Cardiac muscle cell (in vitro differentiated cells and primary cell): Measurements from ENCODE around the gene FAHD2A. TPM values are rescaled to one million over a fixed set of nuclear protein-coding genes. Genes with fewer than 3 reads are reported as not detected.

Source experiments
- DNase-seq, 2 donors: peaks; one replicate each; pipeline versions ENCODE4 v3.0.0 to v3.0.0-alpha.2; 2010 to 2017; ENCODE audit warnings: low read depth in 1 of 2, low spot score in 1 of 2
- H3K27ac ChIP-seq: fragments of 200-600 bp; sonication (generic); 2 replicates; pipeline ENCODE4 v1.5.1; 2016
- H3K27me3 ChIP-seq: fragments of 200-600 bp; sonication (generic); 2 replicates; pipeline ENCODE4 v1.6.0; 2016; ENCODE audit warnings: control low read depth
- H3K36me3 ChIP-seq: fragments of 200-600 bp; sonication (generic); 2 replicates; pipeline ENCODE4 v1.5.1; 2016; ENCODE audit warnings: control low read depth
- H3K4me1 ChIP-seq: fragments of 200-600 bp; sonication (generic); 2 replicates; pipeline ENCODE4 v1.8.1; 2017; ENCODE audit warnings: low read depth, mild to moderate bottlenecking, mixed run types
- H3K4me3 ChIP-seq: fragments of 200-600 bp; sonication (generic); 2 replicates; pipeline ENCODE4 v1.5.1; 2016; ENCODE audit warnings: mild to moderate bottlenecking
- H3K9me3 ChIP-seq: fragments of 200-600 bp; sonication (generic); 2 replicates; pipeline ENCODE4 v1.5.1; 2017; ENCODE audit warnings: low read depth, mild to moderate bottlenecking, control low read depth
- polyA plus RNA-seq: library from polyadenylated mRNA; unstranded; fragments of >200 nt; fragmentation: Nextera tagmentation; extraction: Ambion mirVana; gene quantifications from 2 replicates; pipeline ENCODE4 v1.2.1, GENCODE V29; 2016
- total RNA-seq: library from RNA; depleted of rRNA; stranded (reverse); fragments of >200 nt; gene quantifications from 2 replicates; pipeline ENCODE4 v1.2.3, GENCODE V29; 2016
- TF ChIP-seq, protein P1 (sequence below): IDR thresholded peaks from 2 replicates; pipeline ENCODE4 v1.5.1; 2012; ENCODE audit warnings: low read depth, mild to moderate bottlenecking, low read length

The FAHD2A gene
- total and polyA plus RNA-seq, 2 experiments from 2014 or later: 64.9 to 66.1 TPM

DNA sequence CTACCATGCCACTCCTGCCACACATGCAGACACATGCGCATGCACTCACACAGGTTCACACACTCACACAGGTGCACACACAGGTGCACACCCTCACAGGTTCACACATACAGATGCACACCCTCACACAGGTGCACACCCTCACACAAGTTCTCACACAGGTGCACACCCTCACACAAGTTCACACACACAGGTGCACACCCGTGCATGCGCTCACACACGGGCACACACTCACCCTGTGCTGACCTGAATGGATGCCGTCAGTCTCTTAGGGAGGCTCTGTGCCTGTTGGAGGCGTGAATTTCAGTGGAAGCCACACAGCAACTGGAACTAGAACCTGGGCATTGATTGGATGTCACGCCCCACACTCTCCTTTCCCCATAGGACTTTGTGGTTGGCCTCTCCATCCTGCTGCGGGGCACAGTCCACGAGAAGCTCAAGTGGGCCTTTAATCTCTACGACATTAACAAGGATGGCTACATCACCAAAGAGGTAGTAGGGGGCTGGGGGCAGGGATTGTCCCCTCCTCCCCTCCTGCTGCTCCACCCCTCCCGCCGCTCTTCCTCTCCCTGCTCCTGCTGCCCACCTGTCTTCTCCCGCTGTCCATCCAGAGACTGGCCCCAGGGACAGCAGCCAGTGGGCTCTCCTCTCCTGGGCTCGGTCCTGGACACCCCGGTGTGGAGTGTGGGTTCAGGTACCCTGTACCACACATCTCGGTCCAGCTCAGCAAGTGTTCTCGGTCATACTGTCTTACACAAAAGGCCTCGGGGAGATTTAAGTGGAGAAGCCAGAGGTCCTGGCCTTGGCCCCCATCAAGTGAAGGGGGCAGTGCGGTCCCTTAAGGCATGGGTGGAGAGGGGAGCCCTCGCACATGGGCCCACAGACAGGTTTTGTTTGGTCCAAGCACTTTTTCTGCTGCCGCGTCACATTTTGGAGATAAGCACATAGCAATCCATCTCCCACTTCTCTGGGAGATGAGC, 21.0 kb upstream of the FAHD2A start:
- no peaks in the 10 kb centered on the region for H3K4me1 ChIP-seq
- H3K9me3 ChIP-seq: no peaks in the 10 kb centered on the region
- H3K36me3 ChIP-seq: no peaks in the 10 kb centered on the region
- no peak for DNase-seq
- H3K27ac ChIP-seq: no peak overlapping the region
- TF ChIP-seq, protein P1, sequence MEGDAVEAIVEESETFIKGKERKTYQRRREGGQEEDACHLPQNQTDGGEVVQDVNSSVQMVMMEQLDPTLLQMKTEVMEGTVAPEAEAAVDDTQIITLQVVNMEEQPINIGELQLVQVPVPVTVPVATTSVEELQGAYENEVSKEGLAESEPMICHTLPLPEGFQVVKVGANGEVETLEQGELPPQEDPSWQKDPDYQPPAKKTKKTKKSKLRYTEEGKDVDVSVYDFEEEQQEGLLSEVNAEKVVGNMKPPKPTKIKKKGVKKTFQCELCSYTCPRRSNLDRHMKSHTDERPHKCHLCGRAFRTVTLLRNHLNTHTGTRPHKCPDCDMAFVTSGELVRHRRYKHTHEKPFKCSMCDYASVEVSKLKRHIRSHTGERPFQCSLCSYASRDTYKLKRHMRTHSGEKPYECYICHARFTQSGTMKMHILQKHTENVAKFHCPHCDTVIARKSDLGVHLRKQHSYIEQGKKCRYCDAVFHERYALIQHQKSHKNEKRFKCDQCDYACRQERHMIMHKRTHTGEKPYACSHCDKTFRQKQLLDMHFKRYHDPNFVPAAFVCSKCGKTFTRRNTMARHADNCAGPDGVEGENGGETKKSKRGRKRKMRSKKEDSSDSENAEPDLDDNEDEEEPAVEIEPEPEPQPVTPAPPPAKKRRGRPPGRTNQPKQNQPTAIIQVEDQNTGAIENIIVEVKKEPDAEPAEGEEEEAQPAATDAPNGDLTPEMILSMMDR: no peak
- H3K4me3 ChIP-seq: no peak overlapping the region
- no peaks in the 10 kb centered on the region for H3K27me3 ChIP-seq

DNA sequence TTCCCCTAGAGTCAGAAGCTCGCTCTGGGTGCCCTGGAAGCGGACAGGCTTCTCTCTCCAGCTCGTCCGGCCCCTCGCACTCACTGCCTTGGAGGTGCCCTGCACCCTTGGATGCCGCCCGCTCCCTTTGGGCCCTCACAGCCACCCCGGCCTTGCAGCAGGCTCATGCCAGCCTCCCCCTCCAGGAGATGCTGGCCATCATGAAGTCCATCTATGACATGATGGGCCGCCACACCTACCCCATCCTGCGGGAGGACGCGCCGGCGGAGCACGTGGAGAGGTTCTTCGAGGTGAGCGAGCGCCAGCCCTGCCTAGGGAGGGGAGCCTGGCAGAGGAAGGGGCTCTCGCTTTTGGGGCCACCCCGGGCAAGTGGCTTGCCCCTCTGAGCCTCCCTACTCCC, 20.3 kb upstream of the FAHD2A start:
- no peak overlapping the region for H3K4me3 ChIP-seq
- H3K4me1 ChIP-seq: no peaks in the 10 kb centered on the region
- no peaks in the 10 kb centered on the region for H3K36me3 ChIP-seq
- DNase-seq: no peak
- TF ChIP-seq, protein P1: no peak
- no peaks in the 10 kb centered on the region for H3K27me3 ChIP-seq
- H3K27ac ChIP-seq: no peak overlapping the region
- no peaks in the 10 kb centered on the region for H3K9me3 ChIP-seq

- Histone ChIP-seq H3K9me3 (no peaks in the 10 kb centered on the region), H3K4me3 (no peak overlapping the region), H3K36me3 (no peaks in the 10 kb centered on the region), H3K27ac (no peak overlapping the region), H3K4me1 (no peaks in the 10 kb centered on the region), H3K27me3 (no peaks in the 10 kb centered on the region)
- TF ChIP-seq, protein P1: no peak
- DNase-seq: no peak
These were observed 19.5 kb upstream of the FAHD2A start for GRCh38 chr2:95382686-95383634.

DNA sequence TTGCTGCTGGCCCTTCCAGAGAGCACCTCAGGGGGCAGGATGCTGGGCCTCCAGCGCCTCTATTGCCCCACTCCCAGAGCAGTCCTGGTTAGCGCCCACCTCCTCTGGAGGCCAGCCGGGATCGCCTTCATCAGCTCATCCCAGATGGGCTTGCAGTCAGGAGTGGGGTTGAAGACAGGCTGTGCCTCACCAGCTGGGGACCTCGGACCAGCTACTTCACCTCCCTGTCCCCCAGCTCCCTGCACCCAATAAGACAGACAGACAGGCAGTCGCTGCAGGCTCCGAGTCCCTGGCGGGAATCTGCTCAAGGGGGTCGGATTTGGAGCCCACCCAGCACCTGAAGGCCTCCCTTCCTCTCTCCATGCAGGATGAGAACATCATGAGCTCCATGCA, 18.9 kb upstream of the FAHD2A start:
- DNase-seq: no peak
- H3K27me3 ChIP-seq: no peaks in the 10 kb centered on the region
- no peaks in the 10 kb centered on the region for H3K36me3 ChIP-seq
- H3K9me3 ChIP-seq: no peaks in the 10 kb centered on the region
- H3K4me1 ChIP-seq: no peaks in the 10 kb centered on the region
- no peak overlapping the region for H3K4me3 ChIP-seq
- TF ChIP-seq, protein P1: no peak
- H3K27ac ChIP-seq: no peak overlapping the region

GRCh38 chr2:95384854-95385569, 17.5 kb upstream of the FAHD2A start:
- Histone ChIP-seq H3K9me3 (no peaks in the 10 kb centered on the region), H3K4me1 (no peaks in the 10 kb centered on the region), H3K36me3 (no peaks in the 10 kb centered on the region), H3K27ac (no peak overlapping the region), H3K27me3 (no peaks in the 10 kb centered on the region), H3K4me3 (no peak overlapping the region)
- no peak for DNase-seq
- TF ChIP-seq, protein P1: no peak
